Heart left ventricle (tissue), 16 donors: ENCODE data around the gene INTS11. TPM values are rescaled to one million over a fixed set of nuclear protein-coding genes. Genes with fewer than 3 reads are reported as not detected.
"Not testable (repeated sequence)": the region's sequence is repeated elsewhere in the genome, so short reads cannot be mapped to it uniquely, and the experiment has no call there.

Experiments
- ATAC-seq, 4 donors: fragments of 200-7000 bp; cut with Tn5 transposase; one replicate each; pipeline ENCODE4 v1.9.1; 2020 to 2022; ENCODE audit warnings: moderate library complexity in 4 of 4, mild to moderate bottlenecking in 3 of 4, moderate number of reproducible peaks in 1 of 4
- DNase-seq, 5 donors: peaks; one replicate each; pipeline ENCODE4 v3.0.0-alpha.2; 2020
- H3K27ac ChIP-seq, 12 donors: fragments of 200-600 bp; sonication (generic) in 4 of 12; one replicate each; pipeline versions ENCODE4 v1.5.0 to v1.8.0; 2016 to 2022; ENCODE audit warnings: mild to moderate bottlenecking in 2 of 12
- H3K27me3 ChIP-seq, 9 donors: fragments of 200-600 bp; sonication (generic) in 2 of 9; one replicate each; pipeline versions ENCODE4 v1.5.1 to v1.8.0; 2016 to 2022; ENCODE audit warnings: mild to moderate bottlenecking in 3 of 9
- H3K36me3 ChIP-seq, 9 donors: fragments of 200-600 bp; sonication (generic) in 2 of 9; one replicate each; pipeline versions ENCODE4 v1.5.0 to v1.8.0; 2018 to 2022; ENCODE audit warnings: mild to moderate bottlenecking in 2 of 9
- H3K4me1 ChIP-seq, 12 donors: fragments of 200-600 bp; sonication (generic) in 4 of 12; one replicate each; pipeline versions ENCODE4 v1.5.0 to v1.8.0; 2016 to 2022; ENCODE audit warnings: mild to moderate bottlenecking in 3 of 12
- H3K4me3 ChIP-seq, 12 donors: fragments of 200-600 bp; sonication (generic) in 4 of 12; one replicate each; pipeline versions ENCODE4 v1.5.0 to v1.8.0; 2017 to 2022; ENCODE audit warnings: mild to moderate bottlenecking in 9 of 12, moderate library complexity in 4 of 12
- H3K9me3 ChIP-seq, 12 donors: fragments of 200-600 bp; sonication (generic) in 4 of 12; one replicate each; pipeline versions ENCODE4 v1.5.0 to v1.8.0; 2016 to 2022; ENCODE audit warnings: mild to moderate bottlenecking in 1 of 12
- CTCF ChIP-seq, 12 donors: fragments of 200-600 bp; sonication (generic) in 4 of 12; IDR thresholded peaks; one replicate each; pipeline versions ENCODE4 v1.5.0 to v1.8.0; 2018 to 2022; ENCODE audit warnings: antibody characterized with exemption in 12 of 12, mild to moderate bottlenecking in 5 of 12
- POLR2A ChIP-seq, 2 donors: fragments of 450-650 bp; IDR thresholded peaks; one replicate each; pipeline ENCODE4 v1.6.1; 2017; ENCODE audit warnings: antibody characterized with exemption in 2 of 2, mild to moderate bottlenecking in 2 of 2, moderate library complexity in 2 of 2
- WGBS, 4 donors: extraction: QIAGEN DNeasy Blood & Tissue Kit in 2 of 4; methylation state at CpG; one replicate each; pipeline versions ENCODE4 v1.1.5 to v1.1.7; 2013 to 2018; 5-methylcytosine and 5-hydroxymethylcytosine counted together
- intact Hi-C, 10 donors: fragments of 100-400 bp; cut with DNase I; formaldehyde crosslinking; loops; one replicate each; pipeline versions ENCODE4 v1.11.1 to v1.14.2; 2022
- polyA plus RNA-seq, 2 donors: library from polyadenylated mRNA; stranded (reverse); fragments of 200-250 nt; gene quantifications; one replicate each; pipeline ENCODE4 v1.2.3, GENCODE V29; 2013
- total RNA-seq, 9 donors: library from RNA; depleted of rRNA in 2 of 9; stranded (reverse); fragments of >200 nt in 2 of 9; fragmentation: NEBNext Ultra II Directional in 3 of 9; extraction: Animal tissue kit (Norgen Biotek cat#: 25700) in 3 of 9; gene quantifications; one replicate each; pipeline versions ENCODE4 v1.1.0 to v1.2.4, GENCODE V29; 2016 to 2023
- donor health status: ischemic (EF 13 %, LVEDD 7.1; RV severe dilation, severe dysfunction).
- donor health status: healthy with polysubstance abuse.
- donor health status: DM: no; HTN: yes; CAD: no.
- donor health status: DM: no; HTN: no; CAD: no.
- donor health status: ischemic (EF 25% LVEDD 6.9; RV normal size, moderate dysfunction).
- donor health status: ischemic (EF 25% LVEDD 5.7; RV mildly dilated, moderate dysfunction).
- donor health status: healthy.
- donor health status: DM: yes; HTN: yes; CAD: no.
- donor health status: ischemic (EF 35%, LVEDD 5.7; RV mildly dilated, moderate dysfunction).
- donor health status: nonischemic (EF 11% LVEDD 7.7; RV severe dilation, severe dysfunction).
- donor health status: DM: yes; HTN: yes; CAD: no.
- donor health status: PGD.
- donor health status: ischemic (EF 29% LVEDD 5.4; RV normal size, mild dysfunction).
- donor health status: nonischemic (EF 23%, LVEDD 6.1; RV moderate dilation, normal function).

Gene INTS11
- total and polyA plus RNA-seq, 11 donors: 46.8 to 117 (median 70.7) TPM

GRCh38 chr1:1371746-1372711 is 47.6 kb upstream of the INTS11 start:
- Histone ChIP-seq H3K36me3 (peaks cover 0 to 16% (median 9%) of the 10 kb centered on the region in 9 donors), H3K4me1 (peaks cover 10 to 42% (median 33%) of the 10 kb centered on the region in 12 donors), H3K27ac (peak overlapping the region in 3 of 12 donors; percentile 6 to 47 (median 10)), H3K9me3 (no peaks in the 10 kb centered on the region), H3K4me3 (peak overlapping the region in 1 of 12 donors; percentile 19), H3K27me3 (no peaks in the 10 kb centered on the region)
- WGBS, 4 donors: 33 to 64% (median 34%) methylated on average over 7 to 26 of the region's 26 CpGs
- intact Hi-C loops: loop anchor here in 5 of 10 donors (10.0 kb wide), 2 partner anchors 133 to 257 kb away; partner anchors contain the start of gene C1orf159 (in 1 of the 5)
- TF ChIP-seq POLR2A (IDR thresholded peaks at IDR 0.05) (no peak), CTCF (IDR thresholded peaks at IDR 0.05) (peak; percentile 89 to 97 (median 95))
- peak in 3 of 4 donors; percentile 20 to 29 (median 29) for ATAC-seq
- DNase-seq: peak in 4 of 5 donors; percentile 63 to 87 (median 70)

GRCh38 chr1:1371364-1371745 is 46.9 kb upstream of the INTS11 start:
- 66 to 83% (median 71%) methylated on average over 9 to 12 of the region's 12 CpGs for WGBS, 4 donors
- peak overlapping the region in 1 of 12 donors; percentile 10 for H3K27ac ChIP-seq
- no peaks in the 10 kb centered on the region for H3K9me3 ChIP-seq
- intact Hi-C loops: loop anchor here in 5 of 10 donors (10.0 kb wide), 2 partner anchors 133 to 257 kb away; partner anchors contain the start of gene C1orf159 (in 1 of the 5)
- no peak overlapping the region for H3K4me3 ChIP-seq
- DNase-seq (no peak), ATAC-seq (no peak)
- no peak for TF ChIP-seq POLR2A (IDR thresholded peaks at IDR 0.05)
- TF ChIP-seq CTCF (IDR thresholded peaks at IDR 0.05): no peak
- peaks cover 10 to 42% (median 33%) of the 10 kb centered on the region in 12 donors for H3K4me1 ChIP-seq
- peaks cover 0 to 16% (median 9%) of the 10 kb centered on the region in 9 donors for H3K36me3 ChIP-seq
- H3K27me3 ChIP-seq: no peaks in the 10 kb centered on the region

GRCh38 chr1:1370771-1371300 is 46.4 kb upstream of the INTS11 start:
- TF ChIP-seq POLR2A (IDR thresholded peaks at IDR 0.05) (no peak), CTCF (IDR thresholded peaks at IDR 0.05) (no peak)
- peaks cover 0 to 16% (median 9%) of the 10 kb centered on the region in 9 donors for H3K36me3 ChIP-seq
- WGBS, 4 donors: 78 to 88% (median 86%) methylated on average over 14 to 16 of the region's 16 CpGs
- no peak overlapping the region for H3K4me3 ChIP-seq
- intact Hi-C loops: loop anchor here in 5 of 10 donors (10.0 kb wide), 2 partner anchors 134 to 256 kb away; partner anchors contain the start of gene C1orf159 (in 1 of the 5)
- ATAC-seq (no peak), DNase-seq (no peak)
- H3K9me3 ChIP-seq: no peaks in the 10 kb centered on the region
- H3K27ac ChIP-seq: no peak overlapping the region
- H3K27me3 ChIP-seq: no peaks in the 10 kb centered on the region
- H3K4me1 ChIP-seq: peaks cover 10 to 39% (median 29%) of the 10 kb centered on the region in 12 donors

- DNase-seq, H3K4me3 ChIP-seq, H3K9me3 ChIP-seq, H3K27me3 ChIP-seq, ATAC-seq, H3K27ac ChIP-seq: not testable (repeated sequence)
- 85 to 94% (median 90%) methylated on average over 14 of the region's 14 CpGs for WGBS, 4 donors
- intact Hi-C loops: loop anchor here in 5 of 10 donors (10.0 kb wide), 2 partner anchors 135 to 255 kb away; partner anchors contain the start of gene C1orf159 (in 1 of the 5)
- peaks cover 0 to 16% (median 9%) of the 10 kb centered on the region in 9 donors for H3K36me3 ChIP-seq
- H3K4me1 ChIP-seq: peaks cover 10 to 37% (median 27%) of the 10 kb centered on the region in 12 donors
Observed at GRCh38 chr1:1370094-1370493, 45.6 kb upstream of the INTS11 start.
